ENCODE measurements around the gene FBLL1.
A peak's percentile ranks its signal among the peaks of the same experiment; 100 is the strongest.

The FBLL1 gene

DNA sequence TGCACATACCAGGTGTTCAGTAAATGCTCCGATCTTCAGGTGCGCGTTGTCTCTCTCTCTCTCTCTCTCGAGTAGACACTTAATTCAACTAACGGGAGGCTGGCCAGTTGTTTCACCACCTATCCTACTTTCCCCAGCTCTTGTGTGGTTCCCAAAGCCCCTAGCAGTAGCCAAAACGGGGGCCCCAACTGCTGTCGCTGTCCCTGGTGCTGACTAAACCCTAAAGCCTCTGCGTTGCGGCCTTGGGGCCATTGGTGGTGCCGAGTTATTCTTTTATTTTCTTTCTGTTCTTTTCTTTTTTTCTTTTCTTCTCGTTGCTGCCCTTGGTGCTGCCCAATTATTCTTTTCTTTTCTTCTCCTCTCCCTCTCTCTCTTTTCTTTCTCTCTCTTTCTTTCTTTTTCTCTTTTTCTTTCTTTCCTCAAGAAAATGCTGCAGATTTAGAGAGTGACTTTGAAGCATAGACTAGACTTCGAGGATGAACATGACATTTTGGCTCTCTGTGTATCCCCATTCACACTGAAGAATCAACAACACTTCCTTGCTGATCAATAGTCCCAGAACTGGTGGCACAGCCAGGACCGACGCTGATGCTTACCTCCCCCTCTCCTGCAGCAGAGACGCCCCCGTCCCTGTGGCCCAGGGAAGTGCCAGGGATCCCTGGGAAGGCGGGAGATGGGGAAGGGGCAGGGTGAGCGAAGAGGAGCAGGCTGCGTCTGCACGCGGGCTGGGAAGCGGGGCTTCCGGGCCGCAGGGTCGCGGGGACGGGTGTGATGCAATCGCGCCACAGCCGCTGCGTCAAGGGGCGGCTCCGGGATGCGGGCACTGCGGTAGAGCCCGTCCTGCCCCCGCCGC lies at the start of gene FBLL1:
TSS of gene FBLL1 (plus strand) at position 785 of the 853 bp plus-strand sequence. CDS start 200 bp downstream, outside the sequence.
- Mint-ChIP-seq H3K27me3 (peaks cover 52% of the 10 kb centered on the region), H3K4me1 (ENCODE audit: low read depth) (peaks cover 13% of the 10 kb centered on the region), H3K9me3 (no peaks in the 10 kb centered on the region), H3K4me3 (peak within 1 kb of the TSS; percentile 74), H3K27ac (no peak within 1 kb of the TSS), H3K36me3 (ENCODE audit: low read depth) (peaks cover 2% of the 10 kb centered on the region)
- DNase-seq, result no peak

DNA sequence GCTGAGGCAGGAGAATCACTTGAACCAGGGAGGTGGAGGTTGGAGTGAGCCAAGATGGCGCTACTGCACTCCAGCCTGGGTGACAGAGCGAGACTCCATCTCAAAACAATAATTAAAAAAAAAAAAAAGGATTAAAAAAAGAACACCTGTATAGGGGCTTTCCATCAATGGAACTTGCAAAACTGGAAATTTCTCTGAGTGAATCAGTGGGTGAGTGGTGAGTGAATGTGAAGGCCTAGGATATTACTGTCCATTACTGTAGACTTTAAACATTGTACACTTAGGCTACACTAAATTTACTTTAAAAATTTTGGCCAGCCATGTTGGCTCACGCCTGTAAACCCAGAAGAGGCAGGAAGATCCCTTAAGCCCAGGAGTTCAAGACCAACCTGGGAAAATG lies 48.5 kb upstream of the FBLL1 start:
- DNase-seq, result no peak
- Mint-ChIP-seq H3K36me3 (ENCODE audit: low read depth) (no peaks in the 10 kb centered on the region), H3K4me3 (no peak overlapping the region), H3K27ac (no peak overlapping the region), H3K27me3 (peaks cover 2% of the 10 kb centered on the region), H3K4me1 (ENCODE audit: low read depth) (peaks cover 19% of the 10 kb centered on the region), H3K9me3 (no peaks in the 10 kb centered on the region)

DNA sequence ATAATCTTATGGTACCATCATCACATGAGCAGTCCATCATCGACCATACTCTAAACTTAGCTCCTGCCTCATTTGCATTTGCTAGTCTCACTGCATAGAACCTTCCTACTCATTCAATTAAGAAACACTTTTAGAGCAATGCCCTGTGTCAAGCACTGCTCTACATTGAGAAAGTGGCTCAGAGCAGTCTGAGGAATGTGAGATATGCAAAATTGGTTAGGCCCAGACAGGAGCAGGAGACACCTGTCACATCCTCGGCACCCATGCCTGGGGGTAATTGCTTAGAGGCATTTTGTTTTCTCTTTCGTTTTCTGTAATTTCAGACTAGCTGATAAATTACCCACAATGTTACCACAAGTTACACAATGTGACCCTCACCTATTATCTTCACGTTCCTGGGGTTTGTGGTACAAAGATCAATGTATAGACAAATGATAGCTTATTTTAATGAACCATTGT lies 47.7 kb upstream of the FBLL1 start:
- DNase-seq, result no peak
- H3K9me3 Mint-ChIP-seq, result no peaks in the 10 kb centered on the region
- H3K4me1 Mint-ChIP-seq (ENCODE audit: low read depth), result peaks cover 25% of the 10 kb centered on the region
- H3K27me3 Mint-ChIP-seq, result peaks cover 2% of the 10 kb centered on the region
- no peak overlapping the region for H3K27ac Mint-ChIP-seq
- peak overlapping the region; percentile 11 for H3K4me3 Mint-ChIP-seq
- H3K36me3 Mint-ChIP-seq (ENCODE audit: low read depth), result peaks cover 2% of the 10 kb centered on the region

DNA sequence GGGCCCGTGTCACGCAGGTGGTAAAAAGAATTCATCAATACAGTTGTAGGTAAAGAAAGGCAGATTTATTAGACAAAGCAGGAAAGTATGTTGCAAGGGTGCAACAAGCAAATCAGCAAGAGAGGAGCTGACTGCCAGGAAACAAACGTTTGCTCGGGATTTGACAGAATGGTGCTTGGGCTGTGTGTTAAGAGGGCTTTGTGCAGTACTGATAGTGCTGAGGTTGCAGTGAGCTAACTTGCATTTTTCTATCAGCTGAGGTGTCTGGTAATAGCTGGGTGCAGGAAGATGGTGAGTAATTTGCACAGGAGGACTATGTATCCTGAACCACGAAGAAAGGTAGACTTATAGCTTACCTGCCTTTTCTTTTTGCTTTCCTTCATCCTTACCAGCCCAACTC lies 46.7 kb upstream of the FBLL1 start:
- no peak overlapping the region for H3K4me3 Mint-ChIP-seq
- H3K27me3 Mint-ChIP-seq, result peaks cover 2% of the 10 kb centered on the region
- H3K27ac Mint-ChIP-seq, result peak overlapping the region; percentile 12
- H3K4me1 Mint-ChIP-seq (ENCODE audit: low read depth), result peaks cover 29% of the 10 kb centered on the region
- no peak for DNase-seq
- peaks cover 12% of the 10 kb centered on the region for H3K36me3 Mint-ChIP-seq (ENCODE audit: low read depth)
- H3K9me3 Mint-ChIP-seq, result no peaks in the 10 kb centered on the region

DNA sequence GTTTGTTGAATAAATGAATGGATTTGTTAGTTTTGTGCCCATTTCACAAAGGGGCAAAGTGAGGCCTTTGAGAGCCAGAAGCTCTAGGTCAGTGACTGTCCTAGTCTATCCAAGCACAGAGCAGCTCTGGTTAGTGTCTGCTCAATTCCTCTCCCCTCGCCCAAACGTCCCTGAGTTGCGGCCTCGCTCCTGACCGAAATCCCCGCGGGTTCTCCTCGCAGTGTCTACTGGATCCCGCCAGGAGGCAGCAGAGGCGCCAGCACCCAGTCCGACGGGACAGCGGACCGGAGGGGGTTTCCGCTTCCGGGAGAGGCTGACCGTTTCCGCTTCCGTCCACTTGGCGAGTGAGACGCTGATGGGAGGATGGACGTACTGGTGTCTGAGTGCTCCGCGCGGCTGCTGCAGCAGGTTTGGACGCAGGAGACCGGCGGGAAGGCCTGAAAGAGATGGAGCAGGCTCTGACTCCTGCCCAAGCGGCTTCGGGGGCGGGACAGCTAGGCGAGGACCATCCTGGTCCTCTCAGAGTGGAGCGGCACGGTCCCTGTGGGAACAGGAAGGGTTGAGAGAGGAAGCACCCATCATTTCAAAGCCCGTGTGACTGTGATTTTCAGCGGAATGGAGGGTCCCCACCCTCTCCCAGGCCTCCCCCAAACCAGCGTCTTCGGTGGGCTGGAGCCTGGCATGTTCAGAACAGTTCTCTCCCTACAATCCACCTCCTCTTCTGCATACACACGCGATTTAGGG lies 42.8 kb upstream of the FBLL1 start, which contains the start of gene RARS1:
TSS of gene RARS1 (plus strand) at position 336 of the 744 bp plus-strand sequence. CDS start at position 364, 28 bp downstream.
- Mint-ChIP-seq H3K36me3 (ENCODE audit: low read depth) (peaks cover 51% of the 10 kb centered on the region), H3K4me1 (ENCODE audit: low read depth) (peaks cover 46% of the 10 kb centered on the region), H3K27ac (peak within 1 kb of the TSS; percentile 98), H3K27me3 (peaks cover 2% of the 10 kb centered on the region), H3K9me3 (no peaks in the 10 kb centered on the region), H3K4me3 (peak within 1 kb of the TSS; percentile 100)
- DNase-seq, result peak; percentile 94

DNA sequence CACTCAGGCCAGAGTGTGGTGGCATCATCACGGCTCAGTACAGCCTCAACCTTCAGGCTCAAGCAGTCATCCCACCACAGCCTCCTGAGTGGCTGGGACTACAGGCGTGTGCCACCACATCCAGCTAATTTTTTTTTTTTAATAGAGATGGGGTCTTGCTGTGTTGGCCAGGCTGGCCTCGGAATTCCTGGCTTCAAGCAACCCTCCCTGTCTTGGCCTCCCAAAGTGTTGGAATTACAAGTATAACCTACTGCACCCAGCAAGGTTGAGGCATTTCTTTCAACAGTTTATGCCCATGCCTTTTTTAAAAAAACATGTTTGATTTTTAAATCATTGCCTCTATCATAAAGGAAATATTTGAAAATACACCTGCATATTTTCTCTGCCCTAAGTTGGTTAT lies 40.0 kb upstream of the FBLL1 start:
- H3K4me3 Mint-ChIP-seq, result no peak overlapping the region
- no peak overlapping the region for H3K27ac Mint-ChIP-seq
- H3K27me3 Mint-ChIP-seq, result no peaks in the 10 kb centered on the region
- DNase-seq, result no peak
- no peaks in the 10 kb centered on the region for H3K9me3 Mint-ChIP-seq
- H3K36me3 Mint-ChIP-seq (ENCODE audit: low read depth), result peaks cover 78% of the 10 kb centered on the region
- peaks cover 37% of the 10 kb centered on the region for H3K4me1 Mint-ChIP-seq (ENCODE audit: low read depth)

DNA sequence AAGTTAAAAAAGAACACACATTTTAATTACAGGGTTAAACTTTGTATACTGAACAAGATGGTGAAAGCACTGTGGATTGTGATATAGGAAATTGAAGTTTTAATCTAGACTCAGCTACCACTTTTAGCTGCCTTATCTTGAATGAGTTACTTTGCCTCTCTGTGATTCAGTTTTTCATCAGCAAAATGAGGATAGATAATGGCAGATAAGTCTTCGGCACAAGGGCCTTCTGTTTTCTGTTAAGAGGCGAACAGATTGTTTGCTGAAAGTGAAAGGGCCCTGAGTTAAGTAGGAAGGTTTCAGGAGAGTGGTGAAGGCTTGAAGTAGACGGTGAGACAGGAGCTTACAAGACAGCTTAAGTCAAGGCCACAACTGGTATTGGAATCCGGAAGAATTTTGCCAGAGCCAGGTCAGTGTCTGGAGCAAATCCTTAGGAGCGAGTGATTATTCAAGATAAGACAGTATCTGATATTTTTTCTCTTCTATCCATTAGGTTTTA lies 35.0 kb upstream of the FBLL1 start:
- H3K27ac Mint-ChIP-seq, result no peak overlapping the region
- H3K9me3 Mint-ChIP-seq, result no peaks in the 10 kb centered on the region
- peaks cover 93% of the 10 kb centered on the region for H3K36me3 Mint-ChIP-seq (ENCODE audit: low read depth)
- H3K4me3 Mint-ChIP-seq, result no peak overlapping the region
- peaks cover 9% of the 10 kb centered on the region for H3K4me1 Mint-ChIP-seq (ENCODE audit: low read depth)
- H3K27me3 Mint-ChIP-seq, result no peaks in the 10 kb centered on the region
- DNase-seq, result no peak

DNA sequence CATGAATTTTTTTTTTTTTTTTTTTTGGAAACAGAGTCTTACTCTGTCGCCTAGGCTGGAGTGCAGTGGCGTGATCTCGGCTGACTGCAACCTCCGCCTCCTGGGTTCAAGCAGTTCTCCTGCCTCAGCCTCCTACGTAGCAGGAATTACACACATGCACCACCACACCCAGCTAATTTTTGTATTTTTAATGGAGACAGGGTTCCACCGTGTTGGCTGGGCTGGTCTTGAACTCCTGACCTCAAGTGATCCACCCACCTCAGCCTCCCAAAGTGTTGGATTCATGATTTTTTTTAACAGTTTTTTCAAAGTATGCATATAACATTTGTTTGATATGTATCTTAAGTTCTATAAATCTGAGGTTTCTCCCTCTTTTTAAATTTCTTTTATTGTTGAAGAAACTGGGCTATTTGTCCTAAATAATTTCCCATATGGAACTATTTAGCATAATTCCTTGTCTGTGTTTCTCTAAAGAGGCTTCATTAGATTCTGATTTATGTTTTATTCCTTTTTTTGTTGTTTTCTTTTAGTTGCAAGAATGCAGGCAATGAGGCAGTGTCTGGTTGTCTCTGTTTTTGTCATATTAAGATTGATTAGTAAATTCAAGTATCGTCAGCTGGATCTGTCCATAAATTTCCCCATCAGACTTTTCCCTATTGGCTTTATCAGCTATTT lies 26.4 kb upstream of the FBLL1 start:
- no peak for DNase-seq
- Mint-ChIP-seq H3K4me3 (no peak overlapping the region), H3K4me1 (ENCODE audit: low read depth) (no peaks in the 10 kb centered on the region), H3K9me3 (no peaks in the 10 kb centered on the region), H3K27me3 (no peaks in the 10 kb centered on the region), H3K27ac (no peak overlapping the region), H3K36me3 (ENCODE audit: low read depth) (peaks cover 81% of the 10 kb centered on the region)

DNA sequence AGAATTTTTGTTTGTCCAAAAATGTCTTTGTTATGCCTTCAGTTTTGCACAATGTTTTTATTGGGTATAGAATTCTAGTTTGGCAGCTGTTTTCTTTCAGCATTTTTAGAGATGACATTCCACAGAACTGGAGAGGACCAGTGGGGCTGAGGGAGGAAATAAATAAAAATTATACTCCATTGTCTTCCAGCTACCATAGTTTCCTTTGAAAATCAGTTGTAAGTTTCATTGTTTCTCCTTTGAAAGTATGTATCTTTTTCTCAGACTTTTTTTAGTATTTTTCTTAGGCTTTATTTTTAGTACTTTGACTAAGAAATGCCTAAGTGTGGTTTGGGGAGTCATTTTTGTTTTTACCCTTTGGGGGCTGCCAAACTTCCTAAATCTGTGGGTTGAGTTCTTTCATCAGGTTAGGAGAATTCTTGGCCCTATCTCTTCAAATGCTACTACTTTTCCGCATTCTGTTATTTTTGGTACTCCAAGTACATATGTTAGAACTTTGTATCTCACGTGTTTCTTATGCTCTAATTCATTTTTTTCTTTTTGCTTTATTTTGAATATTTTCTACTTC lies 15.2 kb upstream of the FBLL1 start:
- DNase-seq, result no peak
- H3K27ac Mint-ChIP-seq, result no peak overlapping the region
- H3K4me3 Mint-ChIP-seq, result no peak overlapping the region
- peaks cover 100% of the 10 kb centered on the region for H3K36me3 Mint-ChIP-seq (ENCODE audit: low read depth)
- H3K27me3 Mint-ChIP-seq, result no peaks in the 10 kb centered on the region
- no peaks in the 10 kb centered on the region for H3K4me1 Mint-ChIP-seq (ENCODE audit: low read depth)
- H3K9me3 Mint-ChIP-seq, result peaks cover 11% of the 10 kb centered on the region

DNA sequence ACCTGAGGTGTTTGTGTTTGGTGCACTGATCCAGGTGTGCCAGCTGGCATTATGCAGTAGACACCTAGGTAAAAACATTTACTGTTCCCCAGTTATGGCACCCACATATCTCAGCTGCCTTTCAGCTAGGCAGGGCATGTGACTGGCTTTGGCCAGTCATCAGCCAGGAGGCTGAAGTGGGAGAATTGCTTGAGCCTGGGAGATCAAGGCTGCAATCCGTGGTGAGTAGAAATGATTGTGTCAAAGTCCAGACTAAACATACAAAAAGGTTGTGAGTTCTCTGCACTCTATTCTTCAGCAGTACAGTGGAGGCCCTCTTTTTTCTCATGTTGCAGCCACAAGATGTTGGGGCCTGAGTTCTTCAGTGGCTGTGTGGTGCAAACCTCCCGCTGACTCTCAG lies 3.2 kb upstream of the FBLL1 start:
- Mint-ChIP-seq H3K4me1 (ENCODE audit: low read depth) (peaks cover 13% of the 10 kb centered on the region), H3K27ac (no peak overlapping the region), H3K4me3 (no peak overlapping the region), H3K27me3 (peaks cover 29% of the 10 kb centered on the region), H3K9me3 (no peaks in the 10 kb centered on the region), H3K36me3 (ENCODE audit: low read depth) (peaks cover 22% of the 10 kb centered on the region)
- no peak for DNase-seq

DNA sequence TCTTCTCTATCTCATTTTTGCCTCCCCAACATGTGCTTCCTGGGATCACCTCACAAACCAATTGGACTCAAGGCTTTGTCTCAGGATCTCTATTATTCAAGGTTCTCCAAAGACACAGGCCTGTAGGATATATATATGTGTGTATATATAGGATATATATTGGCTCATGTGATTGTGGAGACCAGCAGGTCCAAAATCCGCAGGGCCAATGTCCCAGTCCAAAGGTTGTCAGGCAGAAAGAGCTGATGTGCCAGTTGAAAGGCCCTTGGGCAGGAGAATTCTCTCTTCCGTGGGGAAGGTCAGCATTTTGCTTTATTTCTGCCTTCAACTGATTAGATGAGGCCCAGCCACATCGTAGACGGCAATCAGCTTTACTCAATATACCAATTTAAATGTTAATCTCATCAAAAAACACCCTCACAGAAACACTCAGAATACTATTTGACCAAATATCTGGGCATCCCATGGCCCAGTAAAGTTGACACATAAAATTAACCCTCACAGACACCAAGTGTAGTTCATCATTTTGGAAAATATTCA lies 1.3 kb upstream of the FBLL1 start:
- peaks cover 44% of the 10 kb centered on the region for H3K27me3 Mint-ChIP-seq
- no peak overlapping the region for H3K4me3 Mint-ChIP-seq
- no peak overlapping the region for H3K27ac Mint-ChIP-seq
- peaks cover 8% of the 10 kb centered on the region for H3K36me3 Mint-ChIP-seq (ENCODE audit: low read depth)
- H3K9me3 Mint-ChIP-seq, result no peaks in the 10 kb centered on the region
- peaks cover 13% of the 10 kb centered on the region for H3K4me1 Mint-ChIP-seq (ENCODE audit: low read depth)
- no peak for DNase-seq

DNA sequence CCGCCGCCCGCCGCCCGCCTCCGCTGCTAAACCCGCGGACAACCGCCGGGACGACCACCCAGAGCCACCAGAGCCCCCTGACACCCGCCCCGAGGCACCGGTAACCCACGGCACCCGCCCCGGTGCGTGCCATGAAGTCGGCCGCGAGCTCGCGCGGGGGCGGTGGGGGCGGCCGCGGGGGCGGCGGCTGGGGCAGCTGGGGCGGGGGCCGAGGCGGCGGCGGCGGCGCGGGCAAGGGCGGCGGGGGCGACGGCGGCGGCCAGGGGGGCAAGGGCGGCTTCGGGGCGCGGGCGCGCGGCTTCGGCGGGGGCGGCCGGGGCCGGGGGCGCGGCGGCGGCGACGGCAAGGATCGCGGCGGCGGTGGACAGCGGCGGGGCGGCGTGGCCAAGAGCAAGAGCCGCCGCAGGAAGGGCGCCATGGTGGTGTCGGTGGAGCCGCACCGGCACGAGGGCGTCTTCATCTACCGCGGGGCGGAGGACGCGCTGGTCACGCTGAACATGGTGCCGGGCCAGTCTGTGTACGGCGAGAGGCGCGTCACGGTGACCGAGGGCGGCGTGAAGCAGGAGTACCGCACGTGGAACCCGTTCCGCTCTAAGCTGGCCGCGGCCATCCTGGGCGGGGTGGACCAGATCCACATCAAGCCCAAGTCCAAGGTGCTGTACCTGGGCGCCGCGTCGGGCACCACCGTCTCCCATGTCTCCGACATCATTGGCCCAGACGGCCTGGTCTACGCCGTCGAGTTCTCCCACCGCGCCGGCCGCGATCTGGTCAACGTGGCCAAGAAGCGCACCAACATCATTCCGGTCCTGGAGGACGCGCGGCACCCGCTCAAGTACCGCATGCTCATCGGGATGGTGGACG lies 499 bp downstream of the FBLL1 start:
- no peaks in the 10 kb centered on the region for H3K9me3 Mint-ChIP-seq
- DNase-seq, result no peak
- peaks cover 13% of the 10 kb centered on the region for H3K4me1 Mint-ChIP-seq (ENCODE audit: low read depth)

DNA sequence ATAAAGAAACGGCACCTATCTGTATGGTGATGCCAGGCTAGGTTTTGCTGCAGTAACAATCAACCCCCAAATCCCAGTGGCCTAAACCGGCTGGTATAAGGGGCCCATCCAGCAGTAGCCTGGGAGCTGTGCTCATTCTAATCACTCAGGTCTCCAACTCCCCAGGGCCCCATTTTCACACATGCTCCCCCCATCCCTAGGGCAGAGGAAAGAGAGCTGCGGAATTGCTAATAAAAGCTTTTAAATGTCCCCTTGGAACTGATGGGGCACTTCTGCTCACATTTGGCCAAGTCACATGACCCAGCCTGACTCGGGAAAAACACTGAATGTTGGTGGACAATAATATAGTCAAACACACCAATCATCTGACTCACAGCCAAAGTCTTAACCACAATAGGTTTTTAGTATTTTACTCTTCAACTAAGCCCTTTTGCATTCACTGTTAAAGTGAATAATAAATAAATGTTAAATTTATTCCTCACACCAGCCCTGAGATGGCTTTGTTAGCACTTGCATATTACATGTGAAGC lies 1.6 kb downstream of the FBLL1 start:
- no peak for DNase-seq
- Mint-ChIP-seq H3K27me3 (peaks cover 53% of the 10 kb centered on the region), H3K36me3 (ENCODE audit: low read depth) (no peaks in the 10 kb centered on the region), H3K4me1 (ENCODE audit: low read depth) (peaks cover 13% of the 10 kb centered on the region), H3K27ac (no peak overlapping the region), H3K4me3 (peak overlapping the region; percentile 63), H3K9me3 (no peaks in the 10 kb centered on the region)

More for the DNA sequence above, 499 bp downstream of the FBLL1 start:
- Mint-ChIP-seq H3K36me3 (ENCODE audit: low read depth) (no peaks in the 10 kb centered on the region), H3K4me3 (peak overlapping the region; percentile 63), H3K27me3 (peaks cover 53% of the 10 kb centered on the region), H3K27ac (no peak overlapping the region)

Measured in activated T-cell treated with anti-CD3 and anti-CD28 coated beads, Interleukin-2, amount 50 U/mL, for 24 hours (primary cell).